SU-DHL-6 (cell line): ENCODE measurements around the gene PELI1.

Experiments used
- H2AFZ ChIP-seq: fragments of 200-600 bp; sonication (generic); 2 replicates; pipeline ENCODE4 v1.6.1; 2014; ENCODE audit warnings: low read depth, mild to moderate bottlenecking, moderate library complexity, mixed read lengths, antibody characterized with exemption, low read length; ENCODE audit not compliant: severe bottlenecking
- H3F3A ChIP-seq: fragments of 200-600 bp; shearing (Covaris generic); 2 replicates; pipeline ENCODE4 v1.6.0; 2016; ENCODE audit warnings: antibody characterized with exemption, mild to moderate bottlenecking; ENCODE audit not compliant: insufficient read depth
- H3K27ac ChIP-seq: fragments of 200-600 bp; sonication (generic); 2 replicates; pipeline ENCODE4 v1.5.1; 2016; ENCODE audit warnings: low read depth, mild to moderate bottlenecking, low read length, moderate library complexity, mixed read lengths
- H3K27me3 ChIP-seq: fragments of 200-600 bp; sonication (generic), shearing (Covaris generic); 2 replicates; pipeline ENCODE4 v1.6.0; 2014; ENCODE audit warnings: mild to moderate bottlenecking, low read length
- H3K36me3 ChIP-seq: fragments of 200-600 bp; sonication (generic); 2 replicates; pipeline ENCODE4 v1.6.1; 2014; ENCODE audit warnings: mild to moderate bottlenecking, low read length, mixed read lengths
- H3K4me2 ChIP-seq: fragments of 300-600, 200-600 bp; shearing (Covaris generic), sonication (generic); 2 replicates; pipeline ENCODE4 v1.6.0; 2014; ENCODE audit warnings: low read length, low read depth, mild to moderate bottlenecking; ENCODE audit not compliant: poor library complexity, severe bottlenecking
- H3K4me3 ChIP-seq: fragments of 200-600 bp; sonication (generic); 2 replicates; pipeline ENCODE4 v1.5.1; 2014; ENCODE audit warnings: antibody characterized with exemption, low read length, mild to moderate bottlenecking, mixed read lengths; ENCODE audit not compliant: insufficient read depth, poor library complexity, severe bottlenecking
- H3K79me2 ChIP-seq: fragments of 200-600 bp; sonication (generic); 2 replicates; pipeline ENCODE4 v1.6.1; 2014; ENCODE audit warnings: mild to moderate bottlenecking, low read length, moderate library complexity; ENCODE audit not compliant: insufficient read depth
- H3K9ac ChIP-seq: fragments of 200-600 bp; sonication (generic); 2 replicates; pipeline ENCODE4 v1.7.0; 2014; ENCODE audit warnings: mild to moderate bottlenecking, low read length
- H3K9me2 ChIP-seq: fragments of 200-600 bp; sonication (generic); replicated peaks from 2 replicates; pipeline ENCODE4 v1.6.1; 2014; ENCODE audit warnings: low read length; ENCODE audit not compliant: insufficient read depth
- H3K9me3 ChIP-seq: fragments of 200-600 bp; sonication (generic); 2 replicates; pipeline ENCODE4 v1.6.1; 2014; ENCODE audit warnings: low read length, mixed read lengths; ENCODE audit not compliant: insufficient read depth
- H4K20me1 ChIP-seq: fragments of 200-600 bp; sonication (generic); 2 replicates; pipeline ENCODE4 v1.6.1; 2014; ENCODE audit warnings: low read depth, mild to moderate bottlenecking, antibody characterized with exemption, low read length, moderate library complexity, mixed read lengths
- CTCF ChIP-seq: fragments of 200-600 bp; sonication (generic); IDR thresholded peaks from one replicate; pipeline ENCODE4 v1.5.1; 2017; ENCODE audit warnings: antibody characterized with exemption, mild to moderate bottlenecking, low read length, moderate library complexity; ENCODE audit not compliant: insufficient read depth, poor library complexity, severe bottlenecking
- EZH2phosphoT487 ChIP-seq: fragments of 200-600 bp; sonication (generic), shearing (Covaris generic); conservative IDR thresholded peaks from 2 replicates; pipeline ENCODE4 v1.6.1; 2018; ENCODE audit warnings: mild to moderate bottlenecking, antibody characterized with exemption, low read length, moderate library complexity, mixed read lengths

PELI1 gene

GRCh38 chr2:64127119-64127518, 17.1 kb downstream of the PELI1 start:
- H4K20me1 ChIP-seq, result peaks cover 26% of the 10 kb centered on the region
- H3F3A ChIP-seq, result peaks cover 82% of the 10 kb centered on the region
- peak overlapping the region; percentile 55 for H3K27ac ChIP-seq
- peaks cover 9% of the 10 kb centered on the region for H3K36me3 ChIP-seq
- no peaks in the 10 kb centered on the region for H3K9me3 ChIP-seq
- no peak overlapping the region for H3K9ac ChIP-seq
- no peaks in the 10 kb centered on the region for H3K27me3 ChIP-seq
- TF ChIP-seq EZH2phosphoT487 (no peak), CTCF (no peak)
- peak overlapping the region; percentile 92 for H3K4me2 ChIP-seq
- no peak overlapping the region for H2AFZ ChIP-seq
- H3K9me2 ChIP-seq, result no peaks in the 10 kb centered on the region
- peaks cover 100% of the 10 kb centered on the region for H3K79me2 ChIP-seq
- no peak overlapping the region for H3K4me3 ChIP-seq

- Histone ChIP-seq H3K79me2 (peaks cover 100% of the 10 kb centered on the region), H3K36me3 (peaks cover 9% of the 10 kb centered on the region; the same call in 1 of the 2 replicates), H4K20me1 (peaks cover 25% of the 10 kb centered on the region)
Measured at GRCh38 chr2:64126601-64127000, 17.6 kb downstream of the PELI1 start.

GRCh38 chr2:64124571-64124970, 19.6 kb downstream of the PELI1 start:
- Histone ChIP-seq H3K9ac (no peak overlapping the region), H3K79me2 (peaks cover 100% of the 10 kb centered on the region), H3K27ac (peak overlapping the region; percentile 66), H3K9me3 (no peaks in the 10 kb centered on the region), H3K27me3 (no peaks in the 10 kb centered on the region), H3K4me3 (no peak overlapping the region), H4K20me1 (peaks cover 21% of the 10 kb centered on the region), H3K4me2 (peak overlapping the region; percentile 92), H3F3A (peaks cover 88% of the 10 kb centered on the region), H3K9me2 (no peaks in the 10 kb centered on the region), H2AFZ (no peak overlapping the region), H3K36me3 (peaks cover 7% of the 10 kb centered on the region; the same call in 1 of the 2 replicates)
- TF ChIP-seq EZH2phosphoT487 (no peak), CTCF (no peak)

More at GRCh38 chr2:64126601-64127000, 17.6 kb downstream of the PELI1 start:
- Histone ChIP-seq H3K27me3 (no peaks in the 10 kb centered on the region), H3K27ac (peak overlapping the region; percentile 55), H3K9ac (no peak overlapping the region), H3F3A (peaks cover 85% of the 10 kb centered on the region), H3K9me3 (no peaks in the 10 kb centered on the region), H3K9me2 (no peaks in the 10 kb centered on the region), H2AFZ (no peak overlapping the region), H3K4me3 (no peak overlapping the region), H3K4me2 (peak overlapping the region; percentile 92)
- no peak for TF ChIP-seq EZH2phosphoT487

GRCh38 chr2:64124168-64124567, 20.1 kb downstream of the PELI1 start:
- peak overlapping the region; percentile 66 for H3K27ac ChIP-seq
- H3K9me3 ChIP-seq, result no peaks in the 10 kb centered on the region
- no peaks in the 10 kb centered on the region for H3K27me3 ChIP-seq
- peaks cover 21% of the 10 kb centered on the region for H4K20me1 ChIP-seq
- peaks cover 100% of the 10 kb centered on the region for H3K79me2 ChIP-seq
- H3F3A ChIP-seq, result peaks cover 89% of the 10 kb centered on the region
- H3K36me3 ChIP-seq, result peaks cover 7% of the 10 kb centered on the region; the same call in 1 of the 2 replicates
- no peak overlapping the region for H2AFZ ChIP-seq
- H3K4me2 ChIP-seq, result peak overlapping the region; percentile 92
- no peak overlapping the region for H3K4me3 ChIP-seq
- no peaks in the 10 kb centered on the region for H3K9me2 ChIP-seq
- no peak overlapping the region for H3K9ac ChIP-seq
- TF ChIP-seq EZH2phosphoT487 (no peak), CTCF (no peak)
